HG03135 (cell line): ENCODE data around the gene CABYR.

Experiments
- ATAC-seq: cut with Tn5 transposase; IDR thresholded peaks from one replicate; pipeline ENCODE4 v1.9.1; 2021; ENCODE audit warnings: mild to moderate bottlenecking, moderate library complexity; ENCODE audit not compliant: unreplicated experiment

Gene CABYR

GRCh38 chr18:24138789-24139616, at the start of gene CABYR:
CABYR (plus strand) TSS chr18:24139062; CDS start chr18:24143115, 4,053 bp downstream.
- peak; percentile 90 for ATAC-seq

DNA sequence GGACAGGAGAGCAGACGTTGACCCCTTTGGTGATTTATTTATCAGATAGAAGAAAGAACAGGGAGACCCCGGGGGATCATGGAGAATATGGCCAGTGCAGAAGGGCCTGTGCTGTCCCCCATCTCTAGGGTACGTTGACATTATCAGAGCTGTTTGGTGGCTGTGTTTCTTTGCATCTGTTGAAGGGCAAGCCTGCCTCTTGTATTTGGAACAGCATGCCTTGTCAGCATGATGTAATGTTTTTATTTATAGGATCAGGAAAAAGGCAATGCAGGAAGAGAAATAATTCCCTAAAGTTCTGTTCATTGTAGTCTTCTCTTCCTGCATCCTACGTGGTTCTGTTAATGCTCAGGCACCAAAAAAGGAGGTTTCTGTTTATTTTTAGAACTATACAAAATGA, 49.8 kb upstream of the CABYR start:
- ATAC-seq, result no peak

DNA sequence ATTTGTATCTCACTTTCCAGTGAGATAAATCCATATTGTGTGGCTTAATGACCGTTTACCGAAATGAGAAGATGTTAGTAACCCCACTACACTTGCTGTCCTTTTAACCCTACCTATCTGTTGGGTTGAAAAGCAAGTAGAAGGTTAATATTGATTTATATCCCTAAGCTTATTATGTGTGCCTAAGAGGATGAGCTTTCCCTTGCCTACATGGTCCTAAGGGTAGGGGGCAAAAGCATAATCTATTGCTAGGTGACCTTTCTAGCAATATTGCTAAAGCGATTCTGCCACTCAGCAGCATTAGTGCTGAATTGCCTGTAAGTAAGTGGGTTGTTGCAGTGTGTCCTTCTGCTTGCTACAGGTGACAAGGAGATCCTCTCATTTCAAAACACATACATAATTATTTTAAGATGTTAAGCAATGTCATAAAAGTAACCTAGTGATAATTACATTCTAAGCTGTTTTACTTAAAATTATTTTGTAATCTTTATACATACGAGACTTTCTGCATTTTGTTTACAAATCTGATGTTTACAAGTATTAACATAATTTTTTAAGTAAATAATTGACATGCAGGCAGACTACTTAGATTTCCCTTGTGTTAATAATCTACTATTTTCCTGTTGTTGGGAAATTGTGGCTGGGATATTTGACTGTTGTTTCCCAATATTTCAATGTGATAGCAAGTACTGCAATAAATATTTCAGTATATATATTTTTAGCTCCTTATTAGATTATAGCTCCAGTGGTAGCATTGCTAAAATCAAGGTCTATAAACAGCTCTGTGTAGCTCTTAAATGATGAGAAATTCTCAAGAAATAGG, 49.1 kb upstream of the CABYR start:
- no peak for ATAC-seq

- ATAC-seq, result no peak
These were observed 48.0 kb upstream of the CABYR start for GRCh38 chr18:24090876-24091275.

DNA sequence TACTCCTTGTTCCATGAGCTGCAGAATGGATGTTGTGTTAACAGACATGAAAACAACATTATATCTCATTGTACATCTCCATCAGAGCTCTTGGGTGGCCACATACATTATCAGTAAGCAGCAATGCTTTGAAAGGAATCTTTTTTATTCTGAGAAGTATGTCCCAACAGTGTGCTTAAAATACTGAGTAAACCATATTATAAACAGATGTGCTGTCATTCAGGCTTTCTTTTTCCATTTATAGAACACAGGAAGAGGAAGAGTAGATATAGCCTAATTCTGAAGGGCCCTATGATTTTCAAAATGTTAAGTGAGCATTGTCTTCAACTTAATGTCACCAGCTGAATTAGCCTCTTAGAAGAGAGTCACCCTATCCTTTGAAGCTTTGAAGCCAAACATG, 44.3 kb upstream of the CABYR start:
- no peak for ATAC-seq

DNA sequence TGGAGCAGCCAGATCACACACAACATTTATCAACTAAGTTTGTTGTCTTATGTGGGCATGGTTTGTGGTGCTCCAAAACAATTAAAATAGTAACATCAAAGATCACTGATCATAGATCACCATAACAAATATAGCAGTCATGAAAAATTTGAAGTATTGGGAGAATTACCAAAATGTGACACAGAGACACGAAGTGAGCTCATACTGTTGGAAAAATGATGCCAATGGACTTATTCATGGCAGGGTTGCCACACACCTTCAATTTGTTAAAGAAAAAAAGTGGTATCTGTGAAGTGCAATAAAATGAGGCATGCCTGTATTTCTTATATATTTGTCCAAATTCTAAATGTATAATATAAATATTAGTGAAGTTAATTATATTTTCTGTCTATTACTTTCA, 42.9 kb upstream of the CABYR start:
- ATAC-seq, result no peak

DNA sequence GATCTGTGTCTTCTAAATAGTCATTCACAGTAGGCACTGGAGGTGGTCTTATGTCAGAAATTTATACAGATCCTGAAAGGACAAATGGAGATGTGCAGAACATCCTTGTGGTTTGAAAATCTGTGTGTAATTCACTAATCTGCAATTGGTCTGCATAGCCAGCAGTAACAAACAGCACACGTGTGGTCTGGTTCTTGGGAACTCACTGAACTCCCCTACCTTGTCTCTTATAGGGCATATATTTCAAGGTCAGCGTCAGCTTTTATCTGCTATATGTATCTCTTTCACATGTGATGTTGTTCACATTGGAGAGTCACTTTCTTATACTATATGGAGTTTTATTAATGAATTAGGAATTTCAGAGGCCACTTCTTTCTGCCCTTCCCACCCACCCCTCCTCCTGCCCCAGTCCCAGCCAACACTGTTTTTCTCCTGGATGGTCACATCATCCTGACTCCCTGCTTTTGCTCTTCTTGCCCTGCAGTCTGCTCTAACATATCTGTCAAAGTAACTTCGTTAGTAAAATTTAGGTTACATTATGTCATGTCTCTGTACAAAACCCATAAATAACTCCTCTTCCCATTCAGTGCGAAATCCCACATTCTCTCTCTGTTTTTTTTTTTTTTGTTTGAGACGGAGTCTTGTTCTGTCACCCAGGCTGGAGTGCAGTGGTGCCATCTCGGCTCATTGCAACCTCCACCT, 35.4 kb upstream of the CABYR start:
- ATAC-seq, result no peak

DNA sequence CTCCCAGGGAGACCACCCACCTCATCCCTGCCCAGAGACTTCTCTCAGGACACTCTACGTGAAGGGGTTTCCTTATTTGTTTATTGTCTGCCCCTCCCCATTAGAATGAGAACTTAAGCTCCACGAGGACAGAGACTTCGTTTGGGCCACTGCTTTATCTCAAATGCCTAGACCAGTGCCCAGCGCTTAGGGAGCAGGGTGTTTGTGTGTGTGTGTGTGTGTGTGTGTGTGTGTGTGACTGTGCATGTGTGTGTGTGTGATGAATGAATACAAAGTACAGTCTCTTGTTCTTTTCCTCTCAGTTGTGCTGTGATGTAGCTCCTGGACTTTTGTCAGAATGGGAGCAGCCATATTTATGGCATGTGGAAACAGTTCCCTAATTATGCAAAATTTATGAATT, 34.4 kb upstream of the CABYR start:
- ATAC-seq, result no peak

DNA sequence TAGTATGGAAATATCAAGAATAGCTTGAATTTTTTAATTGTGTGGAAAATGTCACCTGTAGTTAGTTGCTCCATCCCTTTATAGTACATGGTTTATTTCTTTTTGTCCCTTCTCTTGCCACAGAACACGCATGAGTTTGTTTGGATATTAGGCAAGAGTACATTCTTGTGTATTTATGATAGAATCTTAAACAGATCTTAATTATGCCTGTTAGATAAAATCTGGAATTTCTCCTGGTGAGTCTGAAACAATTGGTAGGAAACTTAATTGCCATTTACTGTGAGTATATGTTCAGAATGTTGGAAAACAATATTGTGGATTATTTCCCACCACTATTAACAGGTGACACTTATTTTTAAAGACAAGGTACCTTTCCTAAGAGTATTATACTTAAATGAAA, 30.2 kb upstream of the CABYR start:
- no peak for ATAC-seq

DNA sequence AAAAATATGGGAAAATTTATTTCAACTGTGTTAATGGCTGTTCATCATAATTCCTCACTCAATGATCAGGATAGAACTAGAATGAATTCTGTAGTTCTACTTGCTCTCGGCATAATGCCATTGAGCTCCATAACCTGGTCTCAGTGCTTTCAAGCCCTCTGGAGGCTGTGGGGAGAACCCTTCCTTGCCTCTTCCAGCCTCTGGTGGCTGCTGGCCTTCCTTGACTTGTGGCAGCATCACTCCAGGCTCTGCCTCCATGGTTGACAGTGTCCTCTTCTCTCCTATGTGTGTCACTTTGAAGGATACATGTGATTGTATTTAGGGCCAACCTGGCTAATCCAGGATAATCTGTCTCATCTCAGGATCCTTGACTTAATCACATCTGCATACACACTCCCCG, 26.9 kb upstream of the CABYR start:
- no peak for ATAC-seq

DNA sequence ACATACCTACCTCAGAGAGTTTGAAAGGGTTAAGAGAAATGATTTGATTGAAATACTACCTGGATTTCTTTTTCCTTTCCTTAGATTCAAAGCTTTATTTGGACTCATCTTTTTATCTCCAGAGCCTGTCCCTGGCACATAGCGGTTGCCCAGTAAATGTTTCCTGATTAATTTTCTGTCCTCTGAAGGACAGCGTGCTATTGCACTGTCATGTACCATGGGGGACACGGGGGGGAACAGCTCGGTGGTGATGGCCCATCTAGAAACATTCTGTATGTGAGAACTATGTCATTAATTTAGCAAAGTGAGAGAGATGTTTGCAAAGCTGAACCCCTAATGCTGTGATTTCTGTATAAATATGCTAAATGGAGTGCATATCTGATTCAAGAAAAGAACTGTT, 26.4 kb upstream of the CABYR start:
- ATAC-seq, result no peak

GRCh38 chr18:24112874-24113615, 25.8 kb upstream of the CABYR start:
- no peak for ATAC-seq

GRCh38 chr18:24114924-24115549, 23.8 kb upstream of the CABYR start:
- no peak for ATAC-seq

GRCh38 chr18:24115628-24116027, 23.2 kb upstream of the CABYR start:
- ATAC-seq, result no peak

- peak; percentile 70 for ATAC-seq
These were observed 19.9 kb upstream of the CABYR start for GRCh38 chr18:24118750-24119577.

- ATAC-seq, result no peak
These were observed 18.2 kb upstream of the CABYR start for GRCh38 chr18:24120676-24121075.

- no peak for ATAC-seq
These were observed 17.2 kb upstream of the CABYR start for GRCh38 chr18:24121625-24122024.

DNA sequence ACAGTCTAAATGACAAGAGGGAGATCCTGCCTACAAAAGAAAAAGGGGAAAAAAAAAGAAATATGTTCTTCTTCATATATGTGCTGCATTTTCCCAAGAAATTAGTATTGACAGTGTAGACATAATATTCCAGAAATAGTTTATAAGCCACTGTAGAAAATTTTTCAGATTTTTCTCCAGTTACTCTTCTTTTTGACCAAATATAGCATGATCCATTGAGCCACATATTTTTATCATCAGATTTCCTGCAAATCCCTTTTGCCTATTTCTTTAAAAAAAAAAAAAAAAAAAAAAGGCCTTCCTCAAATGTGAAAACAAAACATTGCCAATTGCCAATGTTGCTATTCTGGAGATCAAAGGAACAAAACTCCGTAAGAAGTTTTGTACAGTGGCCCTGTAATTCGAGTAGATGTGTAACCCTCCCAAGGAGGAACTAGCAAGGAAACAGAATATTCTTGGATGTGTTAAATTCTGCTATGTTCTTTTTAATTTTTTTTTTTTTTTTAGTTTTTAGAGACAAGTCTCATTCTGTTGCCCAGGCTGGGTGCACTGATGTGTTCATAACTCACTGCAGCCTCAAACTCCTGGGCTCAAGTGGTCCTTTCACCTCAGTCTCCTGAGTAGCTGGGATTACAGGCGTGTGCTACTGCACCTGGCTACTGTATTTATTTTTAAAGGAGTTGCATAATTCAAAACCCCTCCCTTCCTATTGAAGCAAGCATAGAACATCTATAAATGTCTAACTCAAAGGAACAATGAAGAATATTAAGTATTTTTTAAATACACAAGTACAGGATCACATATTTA, 12.5 kb upstream of the CABYR start:
- no peak for ATAC-seq

GRCh38 chr18:24127735-24128134, 11.1 kb upstream of the CABYR start:
- ATAC-seq, result no peak
